Right lobe of liver (tissue), 6 donors: ENCODE measurements around the gene PDE4B. TPM values are rescaled to one million over a fixed set of nuclear protein-coding genes. Genes with fewer than 3 reads are reported as not detected.

Experiments used
- ATAC-seq, 4 donors: fragments of 200-7000 bp; cut with Tn5 transposase; one replicate each; pipeline ENCODE4 v1.9.1; 2020; ENCODE audit warnings: mild to moderate bottlenecking in 4 of 4, moderate library complexity in 4 of 4
- DNase-seq, 3 donors: peaks; one replicate each; pipeline ENCODE4 v3.0.0-alpha.2; 2020
- H3K27ac ChIP-seq, 3 donors: fragments of 200-600 bp; one replicate each; pipeline ENCODE4 v1.8.0; 2022
- H3K27me3 ChIP-seq, 2 donors: fragments of 200-600 bp; one replicate each; pipeline ENCODE4 v1.8.0; 2022
- H3K36me3 ChIP-seq, 4 donors: fragments of 200-600 bp; sonication (generic) in 1 of 4; one replicate each; pipeline versions ENCODE4 v1.5.1 to v1.8.0; 2017 to 2022; ENCODE audit warnings: control low read depth in 1 of 4
- H3K4me1 ChIP-seq, 4 donors: fragments of 200-600 bp; sonication (generic) in 1 of 4; one replicate each; pipeline versions ENCODE4 v1.5.1 to v1.8.0; 2017 to 2022; ENCODE audit warnings: control low read depth in 1 of 4
- H3K4me3 ChIP-seq, 3 donors: fragments of 200-600 bp; one replicate each; pipeline ENCODE4 v1.8.0; 2022
- H3K9me3 ChIP-seq, 4 donors: fragments of 200-600 bp; sonication (generic) in 1 of 4; one replicate each; pipeline versions ENCODE4 v1.5.1 to v1.8.0; 2017 to 2022; ENCODE audit warnings: control low read depth in 1 of 4
- POLR2A ChIP-seq: fragments of 450-650 bp; IDR thresholded peaks from one replicate; pipeline ENCODE4 v1.6.1; 2017; ENCODE audit warnings: antibody characterized with exemption, mild to moderate bottlenecking
- WGBS: methylation state at CpG from one replicate; pipeline ENCODE4 v1.1.6; 2018; ENCODE audit warnings: low coverage, low lambda C conversion rate; ENCODE audit not compliant: insufficient coverage; ENCODE audit errors: missing lambda C conversion rate; 5-methylcytosine and 5-hydroxymethylcytosine counted together
- intact Hi-C, 2 donors: fragments of 100-400 bp; cut with DNase I; formaldehyde crosslinking; loops; one replicate each; pipeline versions ENCODE4 v1.11.2 to v1.14.1; 2022
- total RNA-seq, 6 experiments: library from RNA; depleted of rRNA in 2 of 6; stranded (reverse); fragments of >200 nt in 2 of 6; fragmentation: NEBNext Ultra II Directional in 3 of 6; extraction: Animal tissue kit (Norgen Biotek cat#: 25700) in 3 of 6; gene quantifications; one replicate each; pipeline versions ENCODE4 v1.1.0 to v1.2.4, GENCODE V29; 2016 to 2023
- TF ChIP-seq, protein P1 (sequence below), 4 donors: fragments of 200-600 bp in 3 of 4; fragments of 450-650 bp in 1 of 4; IDR thresholded peaks; one replicate each; pipeline versions ENCODE4 v1.5.1 to v1.8.0; 2016 to 2022; ENCODE audit warnings: antibody characterized with exemption in 4 of 4, mild to moderate bottlenecking in 2 of 4
- donor health status: DM: no; HTN: yes; CAD: no.
- donor health status: DM: no; HTN: no; CAD: no.
- donor health status: DM: no; HTN: no; CAD: no.
- donor health status: DM: no; HTN: yes; CAD: no.
- donor health status: DM: no; HTN: yes; CAD: no.

PDE4B gene
- total RNA-seq, 6 experiments from 2014 or later: 1.4 to 6.4 (median 2.4) TPM

DNA sequence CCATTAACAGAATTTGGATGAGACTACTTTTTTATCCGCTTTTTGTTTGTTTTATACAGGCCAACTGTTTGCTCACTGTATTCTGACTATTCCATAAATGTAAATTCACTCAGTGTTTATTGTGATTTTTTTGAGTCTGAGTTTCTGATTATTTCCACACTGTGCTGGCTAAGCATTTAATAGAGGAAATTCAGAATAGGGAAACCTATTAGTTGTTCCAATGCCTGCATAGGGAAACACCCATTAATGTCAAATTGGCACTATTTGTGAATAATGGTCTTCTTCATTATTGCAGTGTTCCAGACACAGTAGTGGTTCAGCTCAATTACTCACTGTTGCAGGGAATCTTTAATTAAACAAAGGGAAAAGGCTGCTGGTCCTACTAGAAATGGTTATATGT lies 566.6 kb downstream of the PDE4B start:
- Histone ChIP-seq H3K4me3 (no peak overlapping the region), H3K9me3 (no peaks in the 10 kb centered on the region), H3K27ac (no peak overlapping the region), H3K27me3 (no peaks in the 10 kb centered on the region), H3K4me1 (peaks cover 0 to 9% (median 0%) of the 10 kb centered on the region in 4 donors), H3K36me3 (peaks cover 0 to 12% (median 0%) of the 10 kb centered on the region in 4 donors)
- ATAC-seq (peak in 2 of 4 donors; percentile 28 to 41), DNase-seq (no peak)
- TF ChIP-seq POLR2A: no peak
- TF ChIP-seq, protein P1, sequence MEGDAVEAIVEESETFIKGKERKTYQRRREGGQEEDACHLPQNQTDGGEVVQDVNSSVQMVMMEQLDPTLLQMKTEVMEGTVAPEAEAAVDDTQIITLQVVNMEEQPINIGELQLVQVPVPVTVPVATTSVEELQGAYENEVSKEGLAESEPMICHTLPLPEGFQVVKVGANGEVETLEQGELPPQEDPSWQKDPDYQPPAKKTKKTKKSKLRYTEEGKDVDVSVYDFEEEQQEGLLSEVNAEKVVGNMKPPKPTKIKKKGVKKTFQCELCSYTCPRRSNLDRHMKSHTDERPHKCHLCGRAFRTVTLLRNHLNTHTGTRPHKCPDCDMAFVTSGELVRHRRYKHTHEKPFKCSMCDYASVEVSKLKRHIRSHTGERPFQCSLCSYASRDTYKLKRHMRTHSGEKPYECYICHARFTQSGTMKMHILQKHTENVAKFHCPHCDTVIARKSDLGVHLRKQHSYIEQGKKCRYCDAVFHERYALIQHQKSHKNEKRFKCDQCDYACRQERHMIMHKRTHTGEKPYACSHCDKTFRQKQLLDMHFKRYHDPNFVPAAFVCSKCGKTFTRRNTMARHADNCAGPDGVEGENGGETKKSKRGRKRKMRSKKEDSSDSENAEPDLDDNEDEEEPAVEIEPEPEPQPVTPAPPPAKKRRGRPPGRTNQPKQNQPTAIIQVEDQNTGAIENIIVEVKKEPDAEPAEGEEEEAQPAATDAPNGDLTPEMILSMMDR (IDR thresholded peaks at IDR 0.05): no peak
- WGBS: 44% methylated on average over 1 of the region's 1 CpG
- intact Hi-C loops: no loop called here

DNA sequence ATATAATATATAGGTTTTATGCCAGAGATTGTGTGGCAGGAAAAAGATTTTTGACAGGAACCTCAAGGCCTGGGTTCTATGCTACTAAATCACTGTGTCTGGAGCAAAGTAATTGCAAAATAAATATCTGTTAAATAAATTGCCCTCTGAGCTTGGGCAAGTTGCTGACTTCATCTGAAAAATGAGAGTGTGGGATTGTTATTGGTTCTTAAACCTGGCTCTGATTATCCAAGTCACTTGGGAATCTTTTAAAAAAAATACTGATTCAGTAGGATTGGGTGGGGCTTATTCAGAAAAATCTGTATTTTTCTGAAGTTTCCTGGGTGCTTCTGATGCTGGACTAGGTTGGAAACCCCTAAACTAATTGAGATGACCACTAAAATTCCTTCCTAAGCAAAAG lies 567.1 kb downstream of the PDE4B start:
- TF ChIP-seq POLR2A: no peak
- TF ChIP-seq, protein P1 (IDR thresholded peaks at IDR 0.05): no peak
- DNase-seq (no peak), ATAC-seq (peak in 1 of 4 donors; percentile 33)
- intact Hi-C loops: no loop called here
- no peaks in the 10 kb centered on the region for H3K27me3 ChIP-seq
- H3K27ac ChIP-seq: no peak overlapping the region
- peaks cover 0 to 9% (median 0%) of the 10 kb centered on the region in 4 donors for H3K4me1 ChIP-seq
- H3K36me3 ChIP-seq: peaks cover 0 to 12% (median 0%) of the 10 kb centered on the region in 4 donors
- H3K4me3 ChIP-seq: no peak overlapping the region
- no peaks in the 10 kb centered on the region for H3K9me3 ChIP-seq

DNA sequence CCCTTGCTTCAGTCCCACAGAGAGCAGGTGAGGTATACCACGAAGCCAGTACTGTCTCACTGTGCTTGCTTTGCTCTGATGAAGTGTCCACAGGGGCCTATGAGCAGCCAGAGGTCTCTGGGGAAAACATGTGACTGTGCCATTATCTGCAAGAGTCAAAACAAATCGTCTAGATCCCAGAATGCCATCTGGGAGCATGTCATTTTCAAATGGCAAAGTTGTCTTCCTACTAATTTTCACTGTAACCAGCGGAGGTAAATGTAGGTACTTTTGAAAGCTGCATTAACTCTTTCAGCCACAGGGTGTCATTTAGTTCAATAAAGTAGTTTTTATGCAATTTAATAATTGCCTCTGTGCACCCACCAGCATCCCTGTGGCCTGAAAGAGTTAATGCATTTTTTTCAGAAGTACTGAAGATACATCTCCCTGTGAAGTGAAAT lies 567.6 kb downstream of the PDE4B start:
- Histone ChIP-seq H3K27ac (no peak overlapping the region), H3K4me1 (peaks cover 0 to 9% (median 0%) of the 10 kb centered on the region in 4 donors), H3K4me3 (no peak overlapping the region), H3K27me3 (no peaks in the 10 kb centered on the region), H3K9me3 (no peaks in the 10 kb centered on the region), H3K36me3 (peaks cover 0 to 12% (median 0%) of the 10 kb centered on the region in 4 donors)
- TF ChIP-seq, protein P1 (IDR thresholded peaks at IDR 0.05): no peak
- TF ChIP-seq POLR2A: no peak
- 73% methylated on average over 3 of the region's 3 CpGs for WGBS
- intact Hi-C loops: no loop called here
- no peak for DNase-seq
- ATAC-seq: peak in 1 of 4 donors; percentile 24

DNA sequence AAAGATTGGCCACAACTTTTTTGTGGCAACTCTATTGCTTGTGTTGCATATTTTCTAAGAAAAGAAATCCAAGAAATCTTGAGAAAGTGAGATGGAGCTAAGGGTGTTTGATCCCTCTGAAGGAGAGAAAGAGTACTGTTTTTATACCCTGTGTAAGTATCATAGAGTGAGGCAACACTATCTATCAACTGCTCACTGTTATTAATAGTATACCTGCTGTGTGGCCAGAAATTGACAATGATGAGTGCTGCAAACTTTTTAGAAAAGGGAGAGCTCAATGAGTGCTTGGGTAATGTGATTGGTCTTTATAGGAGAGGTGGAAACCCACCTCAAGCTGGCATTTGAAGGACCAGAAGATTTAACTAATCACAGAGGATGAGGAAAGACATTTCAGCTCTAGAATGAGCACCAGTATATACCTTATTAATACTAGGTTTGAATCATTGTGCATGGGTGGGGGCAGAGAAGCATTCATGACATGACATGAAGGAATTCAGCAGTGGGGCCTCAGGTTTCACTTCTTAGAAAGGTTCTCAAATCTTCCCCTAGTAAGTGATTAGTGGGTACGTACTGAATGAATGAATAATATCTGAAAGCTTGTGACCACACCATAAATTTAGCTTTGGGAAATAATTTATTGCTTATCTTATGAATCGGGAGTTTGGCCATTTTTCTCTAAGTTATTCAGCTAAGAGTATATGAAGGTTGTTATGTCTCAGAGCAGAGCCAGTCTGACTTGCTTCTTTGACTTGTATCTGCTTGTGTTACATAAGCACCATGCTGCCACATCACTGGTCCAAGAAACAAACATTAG lies 572.1 kb downstream of the PDE4B start:
- Histone ChIP-seq H3K27me3 (no peaks in the 10 kb centered on the region), H3K36me3 (peaks cover 0 to 12% (median 4%) of the 10 kb centered on the region in 4 donors), H3K9me3 (no peaks in the 10 kb centered on the region), H3K27ac (no peak overlapping the region), H3K4me1 (peaks cover 0 to 2% (median 0%) of the 10 kb centered on the region in 4 donors), H3K4me3 (no peak overlapping the region)
- no peak for TF ChIP-seq POLR2A
- TF ChIP-seq, protein P1 (IDR thresholded peaks at IDR 0.05): no peak
- 69% methylated on average over 2 of the region's 2 CpGs for WGBS
- DNase-seq (no peak), ATAC-seq (no peak)
- intact Hi-C loops: no loop called here
